Measurements from ENCODE around the gene MINDY4B. TPM values are rescaled to one million over a fixed set of nuclear protein-coding genes. Genes with fewer than 3 reads are reported as not detected.

Gene MINDY4B
- total RNA-seq, 4 donors from 2014 or later = not detected

GRCh38 chr3:150913133-150913922, 8.1 kb upstream of the MINDY4B start:
- TF ChIP-seq EP300 (IDR thresholded peaks at IDR 0.05) (no peak), POLR2AphosphoS5 (IDR thresholded peaks at IDR 0.05) (no peak), CTCF (IDR thresholded peaks at IDR 0.05) (no peak), POLR2A (IDR thresholded peaks at IDR 0.05) (no peak)
- H3K27me3 ChIP-seq = peaks cover 6% of the 10 kb centered on the region
- no peak overlapping the region for H3K27ac ChIP-seq
- no peak overlapping the region for H3K4me3 ChIP-seq
- H3K4me1 ChIP-seq = peaks cover 4% of the 10 kb centered on the region
- DNase-seq (ENCODE audit: low spot score in 2 of 2) = no peak
- no peaks in the 10 kb centered on the region for H3K9me3 ChIP-seq
- no peaks in the 10 kb centered on the region for H3K36me3 ChIP-seq
- 48% methylated on average over 4 of the region's 4 CpGs for WGBS

GRCh38 chr3:150912501-150912900, 7.3 kb upstream of the MINDY4B start:
- WGBS = 71% methylated on average over 3 of the region's 3 CpGs
- peaks cover 4% of the 10 kb centered on the region for H3K4me1 ChIP-seq
- no peak overlapping the region for H3K27ac ChIP-seq
- H3K27me3 ChIP-seq = peaks cover 6% of the 10 kb centered on the region
- no peak for TF ChIP-seq POLR2AphosphoS5 (IDR thresholded peaks at IDR 0.05)
- TF ChIP-seq EP300 (IDR thresholded peaks at IDR 0.05) = no peak
- TF ChIP-seq CTCF (IDR thresholded peaks at IDR 0.05) = no peak
- no peak for TF ChIP-seq POLR2A (IDR thresholded peaks at IDR 0.05)
- H3K36me3 ChIP-seq = no peaks in the 10 kb centered on the region
- H3K4me3 ChIP-seq = no peak overlapping the region
- H3K9me3 ChIP-seq = no peaks in the 10 kb centered on the region
- DNase-seq (ENCODE audit: low spot score in 2 of 2) = no peak

GRCh38 chr3:150911771-150912170, 6.5 kb upstream of the MINDY4B start:
- Histone ChIP-seq H3K27ac (no peak overlapping the region), H3K27me3 (peaks cover 6% of the 10 kb centered on the region), H3K36me3 (no peaks in the 10 kb centered on the region), H3K4me1 (peaks cover 4% of the 10 kb centered on the region), H3K9me3 (no peaks in the 10 kb centered on the region), H3K4me3 (no peak overlapping the region)
- DNase-seq (ENCODE audit: low spot score in 2 of 2) = no peak
- TF ChIP-seq CTCF (IDR thresholded peaks at IDR 0.05) = no peak
- no peak for TF ChIP-seq POLR2A (IDR thresholded peaks at IDR 0.05)
- TF ChIP-seq POLR2AphosphoS5 (IDR thresholded peaks at IDR 0.05) = no peak
- no peak for TF ChIP-seq EP300 (IDR thresholded peaks at IDR 0.05)

GRCh38 chr3:150906461-150906860, 1.2 kb upstream of the MINDY4B start:
- H3K36me3 ChIP-seq = no peaks in the 10 kb centered on the region
- H3K4me3 ChIP-seq = no peak overlapping the region
- H3K27ac ChIP-seq = no peak overlapping the region
- H3K9me3 ChIP-seq = no peaks in the 10 kb centered on the region
- H3K27me3 ChIP-seq = peaks cover 14% of the 10 kb centered on the region
- TF ChIP-seq CTCF (IDR thresholded peaks at IDR 0.05) = no peak
- H3K4me1 ChIP-seq = no peaks in the 10 kb centered on the region
- 89% methylated on average over 1 of the region's 1 CpG for WGBS
- no peak for DNase-seq (ENCODE audit: low spot score in 2 of 2)

- TF ChIP-seq EP300 (IDR thresholded peaks at IDR 0.05) (no peak), POLR2A (IDR thresholded peaks at IDR 0.05) (no peak), POLR2AphosphoS5 (IDR thresholded peaks at IDR 0.05) (no peak), CTCF (IDR thresholded peaks at IDR 0.05) (no peak)
- H3K4me1 ChIP-seq = no peaks in the 10 kb centered on the region
- peaks cover 14% of the 10 kb centered on the region for H3K27me3 ChIP-seq
- H3K9me3 ChIP-seq = no peaks in the 10 kb centered on the region
- no peaks in the 10 kb centered on the region for H3K36me3 ChIP-seq
- 57% methylated on average over 1 of the region's 1 CpG for WGBS
- DNase-seq (ENCODE audit: low spot score in 2 of 2) = no peak
- no peak overlapping the region for H3K4me3 ChIP-seq
- no peak overlapping the region for H3K27ac ChIP-seq
Measured at GRCh38 chr3:150905746-150906145, 507 bp upstream of the MINDY4B start.

Data from suprapubic skin (tissue), 4 donors.